SK-N-SH (cell line): ENCODE results near the gene KRT6A. TPM values are rescaled to one million over a fixed set of nuclear protein-coding genes. Genes with fewer than 3 reads are reported as not detected.

Experiments
- CTCF ChIA-PET: fragments of 300-600, 350-600 bp; formaldehyde crosslinking; extraction: SDS; loops from one replicate; lab custom pipeline; 2021; lab: Yijun Ruan, JAX
- POLR2A ChIA-PET: fragments of 350-600 bp; sonication (Branson Sonifier 250); formaldehyde crosslinking; extraction: SDS; loops from one replicate; lab custom pipeline; 2020; ENCODE audit warnings: antibody characterized with exemption, inconsistent platforms; lab: Yijun Ruan, JAX
- DNase-seq: peaks from one replicate; pipeline ENCODE4 v3.0.0; 2012
- H2AFZ ChIP-seq: fragments of 200-600 bp; sonication (generic); 2 replicates; pipeline ENCODE4 v1.8.1; 2016; ENCODE audit warnings: antibody characterized with exemption, mild to moderate bottlenecking, low read depth
- H3F3A ChIP-seq: fragments of 200-600 bp; sonication (generic); replicated peaks from 2 replicates; pipeline ENCODE3; 2016; ENCODE audit warnings: antibody characterized with exemption, mild to moderate bottlenecking; ENCODE audit not compliant: insufficient read depth
- H3K27ac ChIP-seq, 2 experiments: fragments of 200-500 bp in 1 of 2; fragments of 200-600 bp in 1 of 2; sonication (Bioruptor generic) in 1 of 2; sonication (generic), shearing (Covaris generic) in 1 of 2; 2 replicates each; pipeline versions ENCODE4 v1.5.1 to v1.6.1; 2014 to 2016; ENCODE audit warnings: low read depth in 2 of 2, inconsistent platforms in 1 of 2, low read length in 1 of 2, mild to moderate bottlenecking in 1 of 2, mixed read lengths in 1 of 2
- H3K27me3 ChIP-seq: fragments of 200-600 bp; sonication (generic), shearing (Covaris generic); 2 replicates; pipeline ENCODE4 v1.6.1; 2016; ENCODE audit warnings: mixed run types; ENCODE audit not compliant: insufficient read depth
- H3K36me3 ChIP-seq, 2 experiments: fragments of 200-500 bp in 1 of 2; fragments of 200-600 bp in 1 of 2; sonication (Bioruptor generic) in 1 of 2; sonication (generic) in 1 of 2; replicated peaks in 1 of 2; 2 replicates each; pipeline versions ENCODE3 to v1.5.1; 2014 to 2016; ENCODE audit warnings: low read length in 1 of 2, mild to moderate bottlenecking in 1 of 2; ENCODE audit not compliant: insufficient read depth in 2 of 2, control insufficient read depth in 1 of 2
- H3K4me1 ChIP-seq, 2 experiments: fragments of 200-500 bp in 1 of 2; fragments of 200-600 bp in 1 of 2; sonication (Bioruptor generic) in 1 of 2; sonication (generic), shearing (Covaris generic) in 1 of 2; 2 replicates each; pipeline versions ENCODE4 v1.5.1 to v1.6.1; 2014 to 2016; ENCODE audit warnings: low read depth in 1 of 2, low read length in 1 of 2, mixed run types in 1 of 2; ENCODE audit not compliant: insufficient read depth in 2 of 2, control insufficient read depth in 1 of 2
- H3K4me2 ChIP-seq: fragments of 200-600 bp; sonication (generic), shearing (Covaris generic); 2 replicates; pipeline ENCODE4 v1.6.1; 2017; ENCODE audit warnings: mixed run types
- H3K4me3 ChIP-seq, 2 experiments: fragments of 200-500 bp in 1 of 2; fragments of 200-600 bp in 1 of 2; sonication (Bioruptor generic) in 1 of 2; sonication (generic), shearing (Covaris generic) in 1 of 2; 2 replicates each; pipeline versions ENCODE4 v1.5.1 to v1.8.1; 2014 to 2016; ENCODE audit warnings: low read depth in 2 of 2, inconsistent platforms in 1 of 2, low read length in 1 of 2, mild to moderate bottlenecking in 1 of 2, mixed read lengths in 1 of 2, moderate library complexity in 1 of 2
- H3K79me2 ChIP-seq: fragments of 200-600 bp; sonication (generic); 2 replicates; pipeline ENCODE4 v1.8.1; 2017; ENCODE audit warnings: mild to moderate bottlenecking; ENCODE audit not compliant: insufficient read depth
- H3K9ac ChIP-seq: fragments of 200-600 bp; sonication (generic); 2 replicates; pipeline ENCODE4 v1.6.1; 2017; ENCODE audit warnings: mixed run types
- H3K9me2 ChIP-seq: fragments of 200-600 bp; sonication (generic); 2 replicates; pipeline ENCODE4 v1.6.1; 2017; ENCODE audit warnings: mixed run types
- H3K9me3 ChIP-seq: fragments of 200-600 bp; sonication (generic); 2 replicates; pipeline ENCODE4 v1.6.1; 2017; ENCODE audit warnings: mixed run types, mild to moderate bottlenecking, moderate library complexity
- H4K20me1 ChIP-seq: fragments of 200-600 bp; sonication (generic); 2 replicates; pipeline ENCODE4 v1.6.1; 2017; ENCODE audit warnings: mild to moderate bottlenecking, mixed run types; ENCODE audit not compliant: insufficient read depth
- EP300 ChIP-seq, 2 experiments: IDR thresholded peaks; 2 replicates each; pipeline versions ENCODE4 v1.4.0 to v1.6.1; 2012; ENCODE audit warnings: borderline replicate concordance in 1 of 2, low read depth in 1 of 2, low read length in 1 of 2
- FOSL2 ChIP-seq: IDR thresholded peaks from 2 replicates; pipeline ENCODE4 v1.4.0; 2012; ENCODE audit warnings: low read depth, mild to moderate bottlenecking, moderate library complexity, borderline replicate concordance
- FOXJ3 ChIP-seq: sonication (generic); formaldehyde crosslinking; IDR thresholded peaks from 2 replicates; pipeline ENCODE4 v1.5.1; 2020; ENCODE audit warnings: mild to moderate bottlenecking, missing genetic modification reagents
- GABPA ChIP-seq: IDR thresholded peaks from 2 replicates; pipeline ENCODE4 v1.4.0; 2012; ENCODE audit warnings: low read depth, mild to moderate bottlenecking
- GATA2 ChIP-seq: sonication (generic); formaldehyde crosslinking; IDR thresholded peaks from 2 replicates; pipeline ENCODE4 v1.5.0; 2020; ENCODE audit warnings: mild to moderate bottlenecking, missing genetic modification reagents
- JUND ChIP-seq: IDR thresholded peaks from 2 replicates; pipeline ENCODE4 v1.4.0; 2012
- MAX ChIP-seq: IDR thresholded peaks from 2 replicates; pipeline ENCODE4 v1.4.0; 2012; ENCODE audit warnings: low read depth
- MEF2A ChIP-seq: IDR thresholded peaks from 2 replicates; pipeline ENCODE4 v1.4.0; 2012; ENCODE audit warnings: low read depth, borderline replicate concordance
- RAD21 ChIP-seq: IDR thresholded peaks from 2 replicates; pipeline ENCODE4 v1.6.1; 2012; ENCODE audit warnings: mild to moderate bottlenecking, low read length
- SMC3 ChIP-seq: IDR thresholded peaks from 2 replicates; pipeline ENCODE4 v1.6.1; 2012; ENCODE audit warnings: low read depth, low read length, improper control_type of control experiment
- TCF12 ChIP-seq: IDR thresholded peaks from 2 replicates; pipeline ENCODE4 v1.4.0; 2012
- TEAD4 ChIP-seq: IDR thresholded peaks from 2 replicates; pipeline ENCODE4 v1.4.0; 2012; ENCODE audit warnings: mild to moderate bottlenecking, borderline replicate concordance; ENCODE audit not compliant: insufficient read depth
- USF1 ChIP-seq: IDR thresholded peaks from 2 replicates; pipeline ENCODE4 v1.4.0; 2012; ENCODE audit warnings: low read depth, borderline replicate concordance
- WGBS: methylation state at CpG from one replicate; pipeline ENCODE4 v1.1.6; 2017; ENCODE audit warnings: low lambda C conversion rate; 5-methylcytosine and 5-hydroxymethylcytosine counted together
- polyA plus RNA-seq, 3 experiments: library from polyadenylated mRNA; depleted of rRNA; stranded (reverse); fragments of >200 nt; gene quantifications; 2 replicates each; pipeline ENCODE4 v1.2.3, GENCODE V29; 2012
- TF ChIP-seq, protein P1 (sequence below): IDR thresholded peaks from 2 replicates; pipeline ENCODE4 v1.6.1; 2012; ENCODE audit warnings: mild to moderate bottlenecking, low read depth, low read length, moderate library complexity
- TF ChIP-seq, protein P2 (sequence below): fragments of 150-350 bp; IDR thresholded peaks from 2 replicates; pipeline ENCODE4 v1.6.1; 2017; ENCODE audit warnings: antibody characterized with exemption, low read length, low read depth, borderline replicate concordance
- TF ChIP-seq, protein P3 (sequence below): IDR thresholded peaks from 2 replicates; pipeline ENCODE4 v1.4.0; 2012; ENCODE audit warnings: low read depth, borderline replicate concordance
- TF ChIP-seq, protein P4 (sequence below): fragments of 200-600 bp; sonication (generic); IDR thresholded peaks from 2 replicates; pipeline ENCODE4 v1.6.1; 2017; ENCODE audit warnings: antibody characterized with exemption, mild to moderate bottlenecking, moderate library complexity

Gene KRT6A
- polyA plus RNA-seq, 1 of the 3 experiments (the other 2 are of a cell fraction): not detected

GRCh38 chr12:52486166-52487105 lies 6.6 kb downstream of the KRT6A start:
- peaks cover 17% of the 10 kb centered on the region; the same call in 1 of the 2 replicates for H3K27me3 ChIP-seq
- H3K27ac ChIP-seq: no peak overlapping the region
- no peak overlapping the region for H3K9ac ChIP-seq
- no peaks in the 10 kb centered on the region for H3K36me3 ChIP-seq
- CTCF ChIA-PET: no interaction called here
- WGBS: 4% methylated on average over 5 of the region's 5 CpGs
- no peak for DNase-seq
- no peaks in the 10 kb centered on the region for H3K79me2 ChIP-seq
- no peak overlapping the region for H3K4me3 ChIP-seq
- no peaks in the 10 kb centered on the region for H3K4me1 ChIP-seq
- H3K9me3 ChIP-seq: peaks cover 9% of the 10 kb centered on the region; the same call in 1 of the 2 replicates
- no peaks in the 10 kb centered on the region for H3F3A ChIP-seq
- no peak overlapping the region for H2AFZ ChIP-seq
- POLR2A ChIA-PET: no interaction called here
- no peaks in the 10 kb centered on the region for H4K20me1 ChIP-seq
- TF ChIP-seq, protein P1, sequence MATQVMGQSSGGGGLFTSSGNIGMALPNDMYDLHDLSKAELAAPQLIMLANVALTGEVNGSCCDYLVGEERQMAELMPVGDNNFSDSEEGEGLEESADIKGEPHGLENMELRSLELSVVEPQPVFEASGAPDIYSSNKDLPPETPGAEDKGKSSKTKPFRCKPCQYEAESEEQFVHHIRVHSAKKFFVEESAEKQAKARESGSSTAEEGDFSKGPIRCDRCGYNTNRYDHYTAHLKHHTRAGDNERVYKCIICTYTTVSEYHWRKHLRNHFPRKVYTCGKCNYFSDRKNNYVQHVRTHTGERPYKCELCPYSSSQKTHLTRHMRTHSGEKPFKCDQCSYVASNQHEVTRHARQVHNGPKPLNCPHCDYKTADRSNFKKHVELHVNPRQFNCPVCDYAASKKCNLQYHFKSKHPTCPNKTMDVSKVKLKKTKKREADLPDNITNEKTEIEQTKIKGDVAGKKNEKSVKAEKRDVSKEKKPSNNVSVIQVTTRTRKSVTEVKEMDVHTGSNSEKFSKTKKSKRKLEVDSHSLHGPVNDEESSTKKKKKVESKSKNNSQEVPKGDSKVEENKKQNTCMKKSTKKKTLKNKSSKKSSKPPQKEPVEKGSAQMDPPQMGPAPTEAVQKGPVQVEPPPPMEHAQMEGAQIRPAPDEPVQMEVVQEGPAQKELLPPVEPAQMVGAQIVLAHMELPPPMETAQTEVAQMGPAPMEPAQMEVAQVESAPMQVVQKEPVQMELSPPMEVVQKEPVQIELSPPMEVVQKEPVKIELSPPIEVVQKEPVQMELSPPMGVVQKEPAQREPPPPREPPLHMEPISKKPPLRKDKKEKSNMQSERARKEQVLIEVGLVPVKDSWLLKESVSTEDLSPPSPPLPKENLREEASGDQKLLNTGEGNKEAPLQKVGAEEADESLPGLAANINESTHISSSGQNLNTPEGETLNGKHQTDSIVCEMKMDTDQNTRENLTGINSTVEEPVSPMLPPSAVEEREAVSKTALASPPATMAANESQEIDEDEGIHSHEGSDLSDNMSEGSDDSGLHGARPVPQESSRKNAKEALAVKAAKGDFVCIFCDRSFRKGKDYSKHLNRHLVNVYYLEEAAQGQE: no peak
- TF ChIP-seq FOXJ3 (CRISPR knock-in tag): no peak
- TF ChIP-seq RAD21: no peak
- TF ChIP-seq JUND: no peak
- no peak for TF ChIP-seq GABPA
- TF ChIP-seq USF1: no peak
- no peak for TF ChIP-seq MEF2A
- TF ChIP-seq, protein P2, sequence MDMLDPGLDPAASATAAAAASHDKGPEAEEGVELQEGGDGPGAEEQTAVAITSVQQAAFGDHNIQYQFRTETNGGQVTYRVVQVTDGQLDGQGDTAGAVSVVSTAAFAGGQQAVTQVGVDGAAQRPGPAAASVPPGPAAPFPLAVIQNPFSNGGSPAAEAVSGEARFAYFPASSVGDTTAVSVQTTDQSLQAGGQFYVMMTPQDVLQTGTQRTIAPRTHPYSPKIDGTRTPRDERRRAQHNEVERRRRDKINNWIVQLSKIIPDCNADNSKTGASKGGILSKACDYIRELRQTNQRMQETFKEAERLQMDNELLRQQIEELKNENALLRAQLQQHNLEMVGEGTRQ: no peak
- TF ChIP-seq, protein P3, sequence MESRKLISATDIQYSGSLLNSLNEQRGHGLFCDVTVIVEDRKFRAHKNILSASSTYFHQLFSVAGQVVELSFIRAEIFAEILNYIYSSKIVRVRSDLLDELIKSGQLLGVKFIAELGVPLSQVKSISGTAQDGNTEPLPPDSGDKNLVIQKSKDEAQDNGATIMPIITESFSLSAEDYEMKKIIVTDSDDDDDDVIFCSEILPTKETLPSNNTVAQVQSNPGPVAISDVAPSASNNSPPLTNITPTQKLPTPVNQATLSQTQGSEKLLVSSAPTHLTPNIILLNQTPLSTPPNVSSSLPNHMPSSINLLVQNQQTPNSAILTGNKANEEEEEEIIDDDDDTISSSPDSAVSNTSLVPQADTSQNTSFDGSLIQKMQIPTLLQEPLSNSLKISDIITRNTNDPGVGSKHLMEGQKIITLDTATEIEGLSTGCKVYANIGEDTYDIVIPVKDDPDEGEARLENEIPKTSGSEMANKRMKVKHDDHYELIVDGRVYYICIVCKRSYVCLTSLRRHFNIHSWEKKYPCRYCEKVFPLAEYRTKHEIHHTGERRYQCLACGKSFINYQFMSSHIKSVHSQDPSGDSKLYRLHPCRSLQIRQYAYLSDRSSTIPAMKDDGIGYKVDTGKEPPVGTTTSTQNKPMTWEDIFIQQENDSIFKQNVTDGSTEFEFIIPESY: no peak
- TF ChIP-seq GATA2 (CRISPR knock-in tag): no peak
- no peak for TF ChIP-seq TCF12
- TF ChIP-seq SMC3: no peak
- no peak for TF ChIP-seq FOSL2
- TF ChIP-seq, protein P4, sequence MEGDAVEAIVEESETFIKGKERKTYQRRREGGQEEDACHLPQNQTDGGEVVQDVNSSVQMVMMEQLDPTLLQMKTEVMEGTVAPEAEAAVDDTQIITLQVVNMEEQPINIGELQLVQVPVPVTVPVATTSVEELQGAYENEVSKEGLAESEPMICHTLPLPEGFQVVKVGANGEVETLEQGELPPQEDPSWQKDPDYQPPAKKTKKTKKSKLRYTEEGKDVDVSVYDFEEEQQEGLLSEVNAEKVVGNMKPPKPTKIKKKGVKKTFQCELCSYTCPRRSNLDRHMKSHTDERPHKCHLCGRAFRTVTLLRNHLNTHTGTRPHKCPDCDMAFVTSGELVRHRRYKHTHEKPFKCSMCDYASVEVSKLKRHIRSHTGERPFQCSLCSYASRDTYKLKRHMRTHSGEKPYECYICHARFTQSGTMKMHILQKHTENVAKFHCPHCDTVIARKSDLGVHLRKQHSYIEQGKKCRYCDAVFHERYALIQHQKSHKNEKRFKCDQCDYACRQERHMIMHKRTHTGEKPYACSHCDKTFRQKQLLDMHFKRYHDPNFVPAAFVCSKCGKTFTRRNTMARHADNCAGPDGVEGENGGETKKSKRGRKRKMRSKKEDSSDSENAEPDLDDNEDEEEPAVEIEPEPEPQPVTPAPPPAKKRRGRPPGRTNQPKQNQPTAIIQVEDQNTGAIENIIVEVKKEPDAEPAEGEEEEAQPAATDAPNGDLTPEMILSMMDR: no peak
- TF ChIP-seq EP300 (IDR thresholded peaks at IDR 0.05; ENCODE audit: borderline replicate concordance in 1 of 2, low read depth in 1 of 2, low read length in 1 of 2): no peak
- TF ChIP-seq TEAD4: no peak
- no peak for TF ChIP-seq MAX
- no peak overlapping the region for H3K4me2 ChIP-seq
- H3K9me2 ChIP-seq: no peaks in the 10 kb centered on the region
